SK-N-SH (cell line): ENCODE data around the gene TRPM3. TPM values are rescaled to one million over a fixed set of nuclear protein-coding genes. Genes with fewer than 3 reads are reported as not detected.

Source experiments
- CTCF ChIA-PET: fragments of 300-600, 350-600 bp; formaldehyde crosslinking; extraction: SDS; loops from one replicate; lab custom pipeline; 2021; lab: Yijun Ruan, JAX
- POLR2A ChIA-PET: fragments of 350-600 bp; sonication (Branson Sonifier 250); formaldehyde crosslinking; extraction: SDS; loops from one replicate; lab custom pipeline; 2020; ENCODE audit warnings: antibody characterized with exemption, inconsistent platforms; lab: Yijun Ruan, JAX
- DNase-seq: peaks from one replicate; pipeline ENCODE4 v3.0.0; 2012
- H2AFZ ChIP-seq: fragments of 200-600 bp; sonication (generic); 2 replicates; pipeline ENCODE4 v1.8.1; 2016; ENCODE audit warnings: antibody characterized with exemption, mild to moderate bottlenecking, low read depth
- H3F3A ChIP-seq: fragments of 200-600 bp; sonication (generic); replicated peaks from 2 replicates; pipeline ENCODE3; 2016; ENCODE audit warnings: antibody characterized with exemption, mild to moderate bottlenecking; ENCODE audit not compliant: insufficient read depth
- H3K27ac ChIP-seq, 2 experiments: fragments of 200-500 bp in 1 of 2; fragments of 200-600 bp in 1 of 2; sonication (Bioruptor generic) in 1 of 2; sonication (generic), shearing (Covaris generic) in 1 of 2; 2 replicates each; pipeline versions ENCODE4 v1.5.1 to v1.6.1; 2014 to 2016; ENCODE audit warnings: low read depth in 2 of 2, inconsistent platforms in 1 of 2, low read length in 1 of 2, mild to moderate bottlenecking in 1 of 2, mixed read lengths in 1 of 2
- H3K27me3 ChIP-seq: fragments of 200-600 bp; sonication (generic), shearing (Covaris generic); 2 replicates; pipeline ENCODE4 v1.6.1; 2016; ENCODE audit warnings: mixed run types; ENCODE audit not compliant: insufficient read depth
- H3K36me3 ChIP-seq, 2 experiments: fragments of 200-500 bp in 1 of 2; fragments of 200-600 bp in 1 of 2; sonication (Bioruptor generic) in 1 of 2; sonication (generic) in 1 of 2; replicated peaks in 1 of 2; 2 replicates each; pipeline versions ENCODE3 to v1.5.1; 2014 to 2016; ENCODE audit warnings: low read length in 1 of 2, mild to moderate bottlenecking in 1 of 2; ENCODE audit not compliant: insufficient read depth in 2 of 2, control insufficient read depth in 1 of 2
- H3K4me1 ChIP-seq, 2 experiments: fragments of 200-500 bp in 1 of 2; fragments of 200-600 bp in 1 of 2; sonication (Bioruptor generic) in 1 of 2; sonication (generic), shearing (Covaris generic) in 1 of 2; 2 replicates each; pipeline versions ENCODE4 v1.5.1 to v1.6.1; 2014 to 2016; ENCODE audit warnings: low read depth in 1 of 2, low read length in 1 of 2, mixed run types in 1 of 2; ENCODE audit not compliant: insufficient read depth in 2 of 2, control insufficient read depth in 1 of 2
- H3K4me2 ChIP-seq: fragments of 200-600 bp; sonication (generic), shearing (Covaris generic); 2 replicates; pipeline ENCODE4 v1.6.1; 2017; ENCODE audit warnings: mixed run types
- H3K4me3 ChIP-seq, 2 experiments: fragments of 200-500 bp in 1 of 2; fragments of 200-600 bp in 1 of 2; sonication (Bioruptor generic) in 1 of 2; sonication (generic), shearing (Covaris generic) in 1 of 2; 2 replicates each; pipeline versions ENCODE4 v1.5.1 to v1.8.1; 2014 to 2016; ENCODE audit warnings: low read depth in 2 of 2, inconsistent platforms in 1 of 2, low read length in 1 of 2, mild to moderate bottlenecking in 1 of 2, mixed read lengths in 1 of 2, moderate library complexity in 1 of 2
- H3K79me2 ChIP-seq: fragments of 200-600 bp; sonication (generic); 2 replicates; pipeline ENCODE4 v1.8.1; 2017; ENCODE audit warnings: mild to moderate bottlenecking; ENCODE audit not compliant: insufficient read depth
- H3K9ac ChIP-seq: fragments of 200-600 bp; sonication (generic); 2 replicates; pipeline ENCODE4 v1.6.1; 2017; ENCODE audit warnings: mixed run types
- H3K9me2 ChIP-seq: fragments of 200-600 bp; sonication (generic); 2 replicates; pipeline ENCODE4 v1.6.1; 2017; ENCODE audit warnings: mixed run types
- H3K9me3 ChIP-seq: fragments of 200-600 bp; sonication (generic); 2 replicates; pipeline ENCODE4 v1.6.1; 2017; ENCODE audit warnings: mixed run types, mild to moderate bottlenecking, moderate library complexity
- H4K20me1 ChIP-seq: fragments of 200-600 bp; sonication (generic); 2 replicates; pipeline ENCODE4 v1.6.1; 2017; ENCODE audit warnings: mild to moderate bottlenecking, mixed run types; ENCODE audit not compliant: insufficient read depth
- CHD2 ChIP-seq: fragments of 150-350 bp; IDR thresholded peaks from 2 replicates; pipeline ENCODE4 v1.6.1; 2018; ENCODE audit warnings: low read length; ENCODE audit not compliant: partially characterized antibody
- ELF1 ChIP-seq: IDR thresholded peaks from 2 replicates; pipeline ENCODE4 v1.4.0; 2012
- EP300 ChIP-seq, 2 experiments: IDR thresholded peaks; 2 replicates each; pipeline versions ENCODE4 v1.4.0 to v1.6.1; 2012; ENCODE audit warnings: borderline replicate concordance in 1 of 2, low read depth in 1 of 2, low read length in 1 of 2
- FOXJ3 ChIP-seq: sonication (generic); formaldehyde crosslinking; IDR thresholded peaks from 2 replicates; pipeline ENCODE4 v1.5.1; 2020; ENCODE audit warnings: mild to moderate bottlenecking, missing genetic modification reagents
- FOXM1 ChIP-seq: IDR thresholded peaks from 2 replicates; pipeline ENCODE4 v1.4.0; 2012; ENCODE audit warnings: low read depth, mild to moderate bottlenecking
- GABPA ChIP-seq: IDR thresholded peaks from 2 replicates; pipeline ENCODE4 v1.4.0; 2012; ENCODE audit warnings: low read depth, mild to moderate bottlenecking
- GATA2 ChIP-seq: sonication (generic); formaldehyde crosslinking; IDR thresholded peaks from 2 replicates; pipeline ENCODE4 v1.5.0; 2020; ENCODE audit warnings: mild to moderate bottlenecking, missing genetic modification reagents
- JUND ChIP-seq: IDR thresholded peaks from 2 replicates; pipeline ENCODE4 v1.4.0; 2012
- NRF1 ChIP-seq: IDR thresholded peaks from 2 replicates; pipeline ENCODE4 v1.6.1; 2012; ENCODE audit warnings: low read depth, mild to moderate bottlenecking, low read length
- POLR2AphosphoS5 ChIP-seq: IDR thresholded peaks from 2 replicates; pipeline ENCODE4 v1.6.1; 2012; ENCODE audit warnings: low read depth, low read length
- RCOR1 ChIP-seq: fragments of 150-350 bp; IDR thresholded peaks from 2 replicates; pipeline ENCODE4 v1.6.1; 2017; ENCODE audit warnings: antibody characterized with exemption, low read length
- RXRA ChIP-seq: IDR thresholded peaks from 2 replicates; pipeline ENCODE4 v1.4.0; 2012; ENCODE audit warnings: low read depth, mild to moderate bottlenecking, borderline replicate concordance
- SMC3 ChIP-seq: IDR thresholded peaks from 2 replicates; pipeline ENCODE4 v1.6.1; 2012; ENCODE audit warnings: low read depth, low read length, improper control_type of control experiment
- TAF1 ChIP-seq: IDR thresholded peaks from 2 replicates; pipeline ENCODE4 v1.6.1; 2012; ENCODE audit warnings: low read depth, mild to moderate bottlenecking, low read length, moderate library complexity, borderline replicate concordance
- YY1 ChIP-seq: IDR thresholded peaks from 2 replicates; pipeline ENCODE4 v1.4.0; 2012; ENCODE audit warnings: low read depth, mild to moderate bottlenecking
- WGBS: methylation state at CpG from one replicate; pipeline ENCODE4 v1.1.6; 2017; ENCODE audit warnings: low lambda C conversion rate; 5-methylcytosine and 5-hydroxymethylcytosine counted together
- polyA plus RNA-seq, 3 experiments: library from polyadenylated mRNA; depleted of rRNA; stranded (reverse); fragments of >200 nt; gene quantifications; 2 replicates each; pipeline ENCODE4 v1.2.3, GENCODE V29; 2012
- TF ChIP-seq, protein P1 (sequence below): fragments of 150-350 bp; IDR thresholded peaks from 2 replicates; pipeline ENCODE4 v1.6.1; 2017; ENCODE audit warnings: antibody characterized with exemption, low read length, low read depth, borderline replicate concordance
- TF ChIP-seq, protein P2 (sequence below): IDR thresholded peaks from 2 replicates; pipeline ENCODE4 v1.4.0; 2012; ENCODE audit warnings: low read depth, borderline replicate concordance
- TF ChIP-seq, protein P3 (sequence below): IDR thresholded peaks from 2 replicates; pipeline ENCODE4; 2012

The TRPM3 gene
- polyA plus RNA-seq, 1 of the 3 experiments (the other 2 are of a cell fraction) = not detected

DNA sequence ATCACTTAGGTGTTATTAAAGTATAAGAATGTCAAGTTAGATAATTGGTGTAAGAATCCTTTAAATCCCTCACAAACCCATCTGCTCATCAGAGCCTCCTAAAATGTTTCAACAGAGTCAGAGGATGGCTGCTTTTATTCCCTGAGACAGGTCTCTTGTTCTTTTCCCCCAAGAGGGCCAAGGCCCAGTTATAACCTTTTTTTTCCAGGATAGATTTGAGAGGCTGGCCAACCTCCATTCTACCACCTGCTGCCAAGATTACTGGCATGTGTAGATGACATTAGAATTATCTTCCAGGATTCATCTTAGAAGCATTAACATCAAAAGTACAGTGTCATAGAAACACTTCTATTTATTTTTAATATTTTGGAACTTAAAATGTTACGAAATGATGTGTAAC lies 305.1 kb downstream of the TRPM3 start:
- H3K4me3 ChIP-seq = no peak overlapping the region
- H3K79me2 ChIP-seq = no peaks in the 10 kb centered on the region
- no peak overlapping the region for H2AFZ ChIP-seq
- no peaks in the 10 kb centered on the region for H3K9me3 ChIP-seq
- CTCF ChIA-PET = no interaction called here
- no peaks in the 10 kb centered on the region for H3K9me2 ChIP-seq
- no peak overlapping the region for H3K4me2 ChIP-seq
- no peak overlapping the region for H3K9ac ChIP-seq
- WGBS = 0% methylated on average over 1 of the region's 1 CpG
- H3K27me3 ChIP-seq = peaks cover 9% of the 10 kb centered on the region; the same call in 1 of the 2 replicates
- H3K27ac ChIP-seq = no peak overlapping the region
- no peaks in the 10 kb centered on the region for H3F3A ChIP-seq
- POLR2A ChIA-PET = no interaction called here
- no peaks in the 10 kb centered on the region for H3K4me1 ChIP-seq
- no peaks in the 10 kb centered on the region for H3K36me3 ChIP-seq
- DNase-seq = no peak
- no peaks in the 10 kb centered on the region for H4K20me1 ChIP-seq
- no peak for TF ChIP-seq FOXJ3 (CRISPR knock-in tag)
- no peak for TF ChIP-seq JUND
- no peak for TF ChIP-seq ELF1
- TF ChIP-seq EP300 (IDR thresholded peaks at IDR 0.05; ENCODE audit: borderline replicate concordance in 1 of 2, low read depth in 1 of 2, low read length in 1 of 2) = no peak

DNA sequence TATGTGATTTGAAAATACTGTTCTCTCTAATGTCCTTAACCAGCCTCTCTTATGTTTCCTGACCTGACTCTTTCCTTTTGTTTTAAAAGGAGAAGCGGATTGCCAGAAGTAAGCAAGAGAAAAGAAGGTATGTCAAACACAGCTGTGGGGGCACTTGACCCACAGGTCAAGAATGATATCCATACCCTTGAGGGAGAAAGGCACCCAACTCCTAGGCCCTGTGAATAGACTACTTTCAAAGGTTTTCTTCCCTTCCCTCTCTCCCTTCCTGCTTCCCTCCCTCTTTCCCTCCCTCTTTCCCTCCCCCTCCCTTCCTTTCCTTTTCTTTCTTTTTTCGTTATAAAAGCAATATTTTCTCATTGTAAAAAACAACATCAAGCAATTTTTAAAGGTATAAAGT lies 306.8 kb downstream of the TRPM3 start:
- ChIA-PET POLR2A (no interaction called here), CTCF (no interaction called here)
- no peaks in the 10 kb centered on the region for H3K9me2 ChIP-seq
- H2AFZ ChIP-seq = no peak overlapping the region
- no peaks in the 10 kb centered on the region for H3K36me3 ChIP-seq
- H3F3A ChIP-seq = no peaks in the 10 kb centered on the region
- H3K27me3 ChIP-seq = peaks cover 9% of the 10 kb centered on the region; the same call in 1 of the 2 replicates
- no peaks in the 10 kb centered on the region for H3K9me3 ChIP-seq
- no peak overlapping the region for H3K4me3 ChIP-seq
- no peaks in the 10 kb centered on the region for H3K79me2 ChIP-seq
- no peaks in the 10 kb centered on the region for H4K20me1 ChIP-seq
- 0% methylated on average over 2 of the region's 2 CpGs for WGBS
- no peak overlapping the region for H3K4me2 ChIP-seq
- TF ChIP-seq, protein P1, sequence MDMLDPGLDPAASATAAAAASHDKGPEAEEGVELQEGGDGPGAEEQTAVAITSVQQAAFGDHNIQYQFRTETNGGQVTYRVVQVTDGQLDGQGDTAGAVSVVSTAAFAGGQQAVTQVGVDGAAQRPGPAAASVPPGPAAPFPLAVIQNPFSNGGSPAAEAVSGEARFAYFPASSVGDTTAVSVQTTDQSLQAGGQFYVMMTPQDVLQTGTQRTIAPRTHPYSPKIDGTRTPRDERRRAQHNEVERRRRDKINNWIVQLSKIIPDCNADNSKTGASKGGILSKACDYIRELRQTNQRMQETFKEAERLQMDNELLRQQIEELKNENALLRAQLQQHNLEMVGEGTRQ = no peak
- no peak for TF ChIP-seq SMC3
- TF ChIP-seq ELF1 = no peak
- TF ChIP-seq FOXM1 = no peak
- TF ChIP-seq EP300 (IDR thresholded peaks at IDR 0.05; ENCODE audit: borderline replicate concordance in 1 of 2, low read depth in 1 of 2, low read length in 1 of 2) = no peak
- no peak for TF ChIP-seq NRF1
- no peak for TF ChIP-seq RXRA
- TF ChIP-seq GATA2 (CRISPR knock-in tag) = no peak
- no peak for TF ChIP-seq FOXJ3 (CRISPR knock-in tag)
- TF ChIP-seq CHD2 = no peak
- no peak for TF ChIP-seq TAF1
- TF ChIP-seq RCOR1 = no peak
- TF ChIP-seq, protein P2, sequence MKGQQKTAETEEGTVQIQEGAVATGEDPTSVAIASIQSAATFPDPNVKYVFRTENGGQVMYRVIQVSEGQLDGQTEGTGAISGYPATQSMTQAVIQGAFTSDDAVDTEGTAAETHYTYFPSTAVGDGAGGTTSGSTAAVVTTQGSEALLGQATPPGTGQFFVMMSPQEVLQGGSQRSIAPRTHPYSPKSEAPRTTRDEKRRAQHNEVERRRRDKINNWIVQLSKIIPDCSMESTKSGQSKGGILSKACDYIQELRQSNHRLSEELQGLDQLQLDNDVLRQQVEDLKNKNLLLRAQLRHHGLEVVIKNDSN = no peak
- no peak for TF ChIP-seq GABPA
- no peak for TF ChIP-seq POLR2AphosphoS5
- no peak for TF ChIP-seq YY1
- TF ChIP-seq, protein P3, sequence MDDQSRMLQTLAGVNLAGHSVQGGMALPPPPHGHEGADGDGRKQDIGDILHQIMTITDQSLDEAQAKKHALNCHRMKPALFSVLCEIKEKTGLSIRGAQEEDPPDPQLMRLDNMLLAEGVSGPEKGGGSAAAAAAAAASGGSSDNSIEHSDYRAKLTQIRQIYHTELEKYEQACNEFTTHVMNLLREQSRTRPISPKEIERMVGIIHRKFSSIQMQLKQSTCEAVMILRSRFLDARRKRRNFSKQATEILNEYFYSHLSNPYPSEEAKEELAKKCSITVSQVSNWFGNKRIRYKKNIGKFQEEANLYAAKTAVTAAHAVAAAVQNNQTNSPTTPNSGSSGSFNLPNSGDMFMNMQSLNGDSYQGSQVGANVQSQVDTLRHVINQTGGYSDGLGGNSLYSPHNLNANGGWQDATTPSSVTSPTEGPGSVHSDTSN = no peak
- no peak overlapping the region for H3K9ac ChIP-seq
- no peak overlapping the region for H3K27ac ChIP-seq
- DNase-seq = no peak
- no peaks in the 10 kb centered on the region for H3K4me1 ChIP-seq
